Measurements from ENCODE around the gene FAM107B. TPM values are rescaled to one million over a fixed set of nuclear protein-coding genes. Genes with fewer than 3 reads are reported as not detected.

The FAM107B gene
- total and polyA plus RNA-seq, 2 of the 13 experiments (the other 11 are each of a cell fraction or from before 2014, with no cell fraction given) = 15.7 to 24.8 TPM

- Histone ChIP-seq H3K4me1 (ENCODE audit: insufficient read depth, low read length) (peaks cover 81% of the 10 kb centered on the region), H3K4me3 (replicated peaks in 1 of 3; ENCODE audit: insufficient read depth in 1 of 3, low read depth in 2 of 3, low read length in 3 of 3) (no peak overlapping the region), H4K20me1 (ENCODE audit: insufficient read depth, low read length) (peaks cover 4% of the 10 kb centered on the region; the same call in 1 of the 2 replicates), H3K9ac (ENCODE audit: insufficient read depth, low read depth, low read length) (no peak overlapping the region), H3K36me3 (replicated peaks in 1 of 2; ENCODE audit: control insufficient read depth in 1 of 2, insufficient read depth in 2 of 2, low read length in 2 of 2) (peaks cover 0 to 4% of the 10 kb centered on the region in 2 experiments; a peak in 2 of 5 replicates), H2AFZ (ENCODE audit: low read length) (no peak overlapping the region), H3K27me3 (ENCODE audit: control insufficient read depth in 1 of 2, insufficient read depth in 2 of 2, low read length in 2 of 2) (no peaks in the 10 kb centered on the region), H3K27ac (ENCODE audit: extremely low read length, insufficient read depth, low read length) (no peak overlapping the region), H3K9me3 (ENCODE audit: low read length) (no peaks in the 10 kb centered on the region), H3K79me2 (ENCODE audit: insufficient read depth, low read length) (peaks cover 37% of the 10 kb centered on the region), H3K4me2 (ENCODE audit: low read depth, low read length) (no peak overlapping the region)
- no peak for ATAC-seq
- POLR2A ChIA-PET = no interaction called here
- no TSS peak for BruUV-seq (replicated peaks)
- intact Hi-C loops (cut with micrococcal nuclease; ENCODE audit: unreplicated experiment) (no loop called here), in situ Hi-C loops (cut with HindIII; ENCODE audit: extremely low pct_ligation_motif_present, low pct_unique_long_range_greater_than_20kb) (no loop called here)
- TF ChIP-seq, protein P1, sequence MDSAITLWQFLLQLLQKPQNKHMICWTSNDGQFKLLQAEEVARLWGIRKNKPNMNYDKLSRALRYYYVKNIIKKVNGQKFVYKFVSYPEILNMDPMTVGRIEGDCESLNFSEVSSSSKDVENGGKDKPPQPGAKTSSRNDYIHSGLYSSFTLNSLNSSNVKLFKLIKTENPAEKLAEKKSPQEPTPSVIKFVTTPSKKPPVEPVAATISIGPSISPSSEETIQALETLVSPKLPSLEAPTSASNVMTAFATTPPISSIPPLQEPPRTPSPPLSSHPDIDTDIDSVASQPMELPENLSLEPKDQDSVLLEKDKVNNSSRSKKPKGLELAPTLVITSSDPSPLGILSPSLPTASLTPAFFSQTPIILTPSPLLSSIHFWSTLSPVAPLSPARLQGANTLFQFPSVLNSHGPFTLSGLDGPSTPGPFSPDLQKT (CRISPR knock-in tag; IDR thresholded peaks at IDR 0.05; ENCODE audit: borderline replicate concordance) = no peak
- TF ChIP-seq TBX2 (CRISPR knock-in tag; IDR thresholded peaks at IDR 0.05; ENCODE audit: borderline replicate concordance) (no peak), ZNF710 (CRISPR knock-in tag; IDR thresholded peaks at IDR 0.05; ENCODE audit: borderline replicate concordance) (no peak), ZNF549 (CRISPR knock-in tag; IDR thresholded peaks at IDR 0.05) (no peak), CREM (IDR thresholded peaks at IDR 0.05) (no peak), CREM (CRISPR knock-in tag; IDR thresholded peaks at IDR 0.05) (no peak), ZNF235 (CRISPR knock-in tag; IDR thresholded peaks at IDR 0.05; ENCODE audit: borderline replicate concordance) (no peak), NCOR1 (IDR thresholded peaks at IDR 0.05; ENCODE audit: borderline replicate concordance, low read length) (no peak), PRMT3 (CRISPR knock-in tag; IDR thresholded peaks at IDR 0.05; ENCODE audit: borderline replicate concordance, low read depth) (no peak), RBAK (CRISPR knock-in tag; IDR thresholded peaks at IDR 0.05) (no peak), DPF2 (CRISPR knock-in tag; IDR thresholded peaks at IDR 0.05; ENCODE audit: borderline replicate concordance, low read depth) (no peak), DBP (CRISPR knock-in tag; IDR thresholded peaks at IDR 0.05; ENCODE audit: not compliant biosample characterization) (no peak), JDP2 (CRISPR knock-in tag; IDR thresholded peaks at IDR 0.05; ENCODE audit: borderline replicate concordance) (no peak), SMARCC2 (IDR thresholded peaks at IDR 0.05) (no peak), ZNF3 (CRISPR knock-in tag; IDR thresholded peaks at IDR 0.05) (no peak)
- TF ChIP-seq, protein P2, sequence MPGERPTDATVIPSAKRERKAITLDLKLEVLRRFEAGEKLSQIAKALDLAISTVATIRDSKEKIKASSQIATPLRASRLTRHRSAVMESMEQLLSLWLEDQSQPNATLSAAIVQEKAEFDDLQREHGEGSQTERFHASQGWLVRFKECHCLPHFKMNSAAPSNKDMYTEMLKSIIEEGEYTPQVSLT (CRISPR knock-in tag; IDR thresholded peaks at IDR 0.05; ENCODE audit: borderline replicate concordance, low read depth) = no peak
- TF ChIP-seq, protein P3, sequence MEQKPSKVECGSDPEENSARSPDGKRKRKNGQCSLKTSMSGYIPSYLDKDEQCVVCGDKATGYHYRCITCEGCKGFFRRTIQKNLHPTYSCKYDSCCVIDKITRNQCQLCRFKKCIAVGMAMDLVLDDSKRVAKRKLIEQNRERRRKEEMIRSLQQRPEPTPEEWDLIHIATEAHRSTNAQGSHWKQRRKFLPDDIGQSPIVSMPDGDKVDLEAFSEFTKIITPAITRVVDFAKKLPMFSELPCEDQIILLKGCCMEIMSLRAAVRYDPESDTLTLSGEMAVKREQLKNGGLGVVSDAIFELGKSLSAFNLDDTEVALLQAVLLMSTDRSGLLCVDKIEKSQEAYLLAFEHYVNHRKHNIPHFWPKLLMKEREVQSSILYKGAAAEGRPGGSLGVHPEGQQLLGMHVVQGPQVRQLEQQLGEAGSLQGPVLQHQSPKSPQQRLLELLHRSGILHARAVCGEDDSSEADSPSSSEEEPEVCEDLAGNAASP (CRISPR knock-in tag; IDR thresholded peaks at IDR 0.05; ENCODE audit: borderline replicate concordance) = no peak
- CTCF ChIA-PET (ENCODE audit: low intra/inter-chr PET ratio, low total read pairs) = no interaction called here
- no peak for DNase-seq (ENCODE audit: low spot score)
- WGBS (ENCODE audit: low lambda C conversion rate) = 92% methylated on average over 3 of the region's 3 CpGs
- no peak for FAIRE-seq
These were observed 200.4 kb downstream of the FAM107B start for GRCh38 chr10:14574291-14574690.
